Measurements from ENCODE around the gene NPAS3. TPM values are rescaled to one million over a fixed set of nuclear protein-coding genes. Genes with fewer than 3 reads are reported as not detected.

Gene NPAS3
- total RNA-seq, 1 donor from 2014 or later = 6.1 TPM

- Mint-ChIP-seq H3K27me3 (no peaks in the 10 kb centered on the region), H3K36me3 (ENCODE audit: insufficient read depth) (no peaks in the 10 kb centered on the region), H3K27ac (peak overlapping the region; percentile 6), H3K4me1 (ENCODE audit: low read depth) (peaks cover 31% of the 10 kb centered on the region), H3K4me3 (ENCODE audit: low read depth) (no peak overlapping the region), H3K9me3 (ENCODE audit: low read depth) (no peaks in the 10 kb centered on the region)
- TF ChIP-seq, protein P1, sequence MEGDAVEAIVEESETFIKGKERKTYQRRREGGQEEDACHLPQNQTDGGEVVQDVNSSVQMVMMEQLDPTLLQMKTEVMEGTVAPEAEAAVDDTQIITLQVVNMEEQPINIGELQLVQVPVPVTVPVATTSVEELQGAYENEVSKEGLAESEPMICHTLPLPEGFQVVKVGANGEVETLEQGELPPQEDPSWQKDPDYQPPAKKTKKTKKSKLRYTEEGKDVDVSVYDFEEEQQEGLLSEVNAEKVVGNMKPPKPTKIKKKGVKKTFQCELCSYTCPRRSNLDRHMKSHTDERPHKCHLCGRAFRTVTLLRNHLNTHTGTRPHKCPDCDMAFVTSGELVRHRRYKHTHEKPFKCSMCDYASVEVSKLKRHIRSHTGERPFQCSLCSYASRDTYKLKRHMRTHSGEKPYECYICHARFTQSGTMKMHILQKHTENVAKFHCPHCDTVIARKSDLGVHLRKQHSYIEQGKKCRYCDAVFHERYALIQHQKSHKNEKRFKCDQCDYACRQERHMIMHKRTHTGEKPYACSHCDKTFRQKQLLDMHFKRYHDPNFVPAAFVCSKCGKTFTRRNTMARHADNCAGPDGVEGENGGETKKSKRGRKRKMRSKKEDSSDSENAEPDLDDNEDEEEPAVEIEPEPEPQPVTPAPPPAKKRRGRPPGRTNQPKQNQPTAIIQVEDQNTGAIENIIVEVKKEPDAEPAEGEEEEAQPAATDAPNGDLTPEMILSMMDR (IDR thresholded peaks at IDR 0.05; ENCODE audit: unreplicated experiment) = no peak
- no peak for DNase-seq (ENCODE audit: low spot score, unreplicated experiment)
Observed at GRCh38 chr14:33061667-33062325, 123.1 kb downstream of the NPAS3 start.

DNA sequence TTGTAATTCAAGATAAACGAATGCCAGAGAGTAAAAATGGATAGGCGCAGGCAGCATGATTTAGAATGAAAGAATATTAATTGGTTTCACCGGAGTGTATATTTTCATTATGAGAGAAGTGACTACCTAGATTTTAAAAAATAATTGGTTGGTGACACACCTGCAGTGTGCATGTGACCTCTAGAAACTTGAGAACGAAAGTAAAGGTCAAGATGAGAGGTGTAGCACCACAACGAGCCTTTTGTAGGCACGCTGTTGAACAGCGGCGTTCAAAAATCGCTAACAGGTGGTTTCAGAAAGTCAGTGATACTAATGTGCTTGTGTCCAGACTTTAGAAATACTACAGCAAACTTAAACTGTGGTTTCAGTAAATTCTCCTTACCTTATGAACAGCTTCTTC is 123.8 kb downstream of the NPAS3 start:
- TF ChIP-seq, protein P1 (IDR thresholded peaks at IDR 0.05; ENCODE audit: unreplicated experiment) = no peak
- Mint-ChIP-seq H3K9me3 (ENCODE audit: low read depth) (no peaks in the 10 kb centered on the region), H3K4me1 (ENCODE audit: low read depth) (peaks cover 30% of the 10 kb centered on the region), H3K4me3 (ENCODE audit: low read depth) (no peak overlapping the region), H3K36me3 (ENCODE audit: insufficient read depth) (no peaks in the 10 kb centered on the region), H3K27me3 (no peaks in the 10 kb centered on the region), H3K27ac (no peak overlapping the region)
- no peak for DNase-seq (ENCODE audit: low spot score, unreplicated experiment)

DNA sequence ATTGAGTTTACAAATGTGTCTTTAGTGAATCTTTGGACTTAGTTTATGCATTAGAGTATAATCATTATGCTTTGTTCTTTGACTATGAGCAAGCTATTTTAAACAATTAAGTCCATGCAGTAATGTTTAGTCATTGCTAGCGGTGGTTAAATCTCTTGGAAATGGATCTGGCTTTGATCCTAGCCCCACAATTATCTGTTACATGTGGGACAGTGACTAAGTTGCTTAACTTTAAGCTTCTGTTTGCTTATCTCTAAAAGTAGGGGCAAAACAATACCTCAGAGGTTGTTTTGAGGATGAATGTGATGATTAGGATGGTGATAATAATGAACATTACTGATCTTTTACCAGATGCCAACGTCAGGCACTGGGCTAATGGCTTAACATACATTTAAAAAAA is 124.2 kb downstream of the NPAS3 start:
- Mint-ChIP-seq H3K27ac (no peak overlapping the region), H3K4me3 (ENCODE audit: low read depth) (no peak overlapping the region), H3K27me3 (no peaks in the 10 kb centered on the region), H3K4me1 (ENCODE audit: low read depth) (peaks cover 31% of the 10 kb centered on the region), H3K36me3 (ENCODE audit: insufficient read depth) (no peaks in the 10 kb centered on the region), H3K9me3 (ENCODE audit: low read depth) (no peaks in the 10 kb centered on the region)
- no peak for DNase-seq (ENCODE audit: low spot score, unreplicated experiment)
- TF ChIP-seq, protein P1 (IDR thresholded peaks at IDR 0.05; ENCODE audit: unreplicated experiment) = no peak

GRCh38 chr14:33063521-33063920 is 124.8 kb downstream of the NPAS3 start:
- no peaks in the 10 kb centered on the region for H3K9me3 Mint-ChIP-seq (ENCODE audit: low read depth)
- no peak overlapping the region for H3K4me3 Mint-ChIP-seq (ENCODE audit: low read depth)
- no peak overlapping the region for H3K27ac Mint-ChIP-seq
- no peaks in the 10 kb centered on the region for H3K36me3 Mint-ChIP-seq (ENCODE audit: insufficient read depth)
- H3K27me3 Mint-ChIP-seq = no peaks in the 10 kb centered on the region
- DNase-seq (ENCODE audit: low spot score, unreplicated experiment) = no peak
- TF ChIP-seq, protein P1 (IDR thresholded peaks at IDR 0.05; ENCODE audit: unreplicated experiment) = no peak
- H3K4me1 Mint-ChIP-seq (ENCODE audit: low read depth) = peaks cover 30% of the 10 kb centered on the region

GRCh38 chr14:33065634-33066033 is 127.0 kb downstream of the NPAS3 start:
- Mint-ChIP-seq H3K27ac (no peak overlapping the region), H3K4me1 (ENCODE audit: low read depth) (peaks cover 38% of the 10 kb centered on the region), H3K4me3 (ENCODE audit: low read depth) (no peak overlapping the region), H3K27me3 (no peaks in the 10 kb centered on the region), H3K9me3 (ENCODE audit: low read depth) (no peaks in the 10 kb centered on the region), H3K36me3 (ENCODE audit: insufficient read depth) (no peaks in the 10 kb centered on the region)
- no peak for DNase-seq (ENCODE audit: low spot score, unreplicated experiment)
- TF ChIP-seq, protein P1 (IDR thresholded peaks at IDR 0.05; ENCODE audit: unreplicated experiment) = no peak

Data from progenitor cell of endocrine pancreas (in vitro differentiated cells).